ENCODE results near the gene TBC1D22A. TPM values are rescaled to one million over a fixed set of nuclear protein-coding genes. Genes with fewer than 3 reads are reported as not detected.

The TBC1D22A gene
- polyA plus RNA-seq, 1 of the 3 experiments (the other 2 are of a cell fraction): 16.5 TPM

GRCh38 chr22:47089796-47090460, 327.5 kb downstream of the TBC1D22A start:
- Histone ChIP-seq H3K4me3 (ENCODE audit: low read depth in 2 of 2, low read length in 1 of 2) (no peak overlapping the region), H3K27me3 (ENCODE audit: insufficient read depth) (no peaks in the 10 kb centered on the region), H4K20me1 (ENCODE audit: insufficient read depth) (no peaks in the 10 kb centered on the region), H3K79me2 (ENCODE audit: insufficient read depth) (no peaks in the 10 kb centered on the region), H3K4me2 (no peak overlapping the region), H3K9ac (no peak overlapping the region), H3K4me1 (ENCODE audit: control insufficient read depth in 1 of 2, insufficient read depth in 2 of 2, low read depth in 1 of 2, low read length in 1 of 2) (no peaks in the 10 kb centered on the region), H2AFZ (ENCODE audit: low read depth) (no peak overlapping the region), H3K27ac (ENCODE audit: low read depth in 2 of 2, low read length in 1 of 2) (no peak overlapping the region), H3K9me2 (no peaks in the 10 kb centered on the region), H3K9me3 (no peaks in the 10 kb centered on the region), H3F3A (replicated peaks; ENCODE audit: insufficient read depth) (no peaks in the 10 kb centered on the region), H3K36me3 (replicated peaks in 1 of 2; ENCODE audit: control insufficient read depth in 1 of 2, insufficient read depth in 2 of 2, low read length in 1 of 2) (no peaks in the 10 kb centered on the region)
- no peak for TF ChIP-seq GABPA (IDR thresholded peaks at IDR 0.05; ENCODE audit: low read depth)
- no peak for TF ChIP-seq MEF2A (IDR thresholded peaks at IDR 0.05; ENCODE audit: borderline replicate concordance, low read depth)
- TF ChIP-seq TAF1 (IDR thresholded peaks at IDR 0.05; ENCODE audit: borderline replicate concordance, low read depth, low read length): no peak
- no peak for TF ChIP-seq MAX (IDR thresholded peaks at IDR 0.05; ENCODE audit: low read depth)
- TF ChIP-seq TEAD4 (IDR thresholded peaks at IDR 0.05; ENCODE audit: borderline replicate concordance, insufficient read depth): no peak
- TF ChIP-seq ELF1 (IDR thresholded peaks at IDR 0.05): no peak
- no peak for TF ChIP-seq EP300 (IDR thresholded peaks at IDR 0.05; ENCODE audit: borderline replicate concordance in 1 of 2, low read depth in 1 of 2, low read length in 1 of 2)
- TF ChIP-seq NRF1 (IDR thresholded peaks at IDR 0.05; ENCODE audit: low read depth, low read length): no peak
- TF ChIP-seq SMC3 (IDR thresholded peaks at IDR 0.05; ENCODE audit: low read depth, low read length): no peak
- TF ChIP-seq RAD21 (IDR thresholded peaks at IDR 0.05; ENCODE audit: low read length): no peak
- no peak for TF ChIP-seq IRF3 (IDR thresholded peaks at IDR 0.05; ENCODE audit: low read depth, low read length)
- no peak for TF ChIP-seq SIN3A (IDR thresholded peaks at IDR 0.05; ENCODE audit: borderline replicate concordance, low read depth, low read length)
- no peak for TF ChIP-seq CTCF (IDR thresholded peaks at IDR 0.05)
- no peak for TF ChIP-seq RFX5 (IDR thresholded peaks at IDR 0.05; ENCODE audit: low read length)
- 92% methylated on average over 15 of the region's 21 CpGs for WGBS (ENCODE audit: low lambda C conversion rate)
- POLR2A ChIA-PET: no interaction called here
- CTCF ChIA-PET: no interaction called here
- DNase-seq: no peak

- no peaks in the 10 kb centered on the region for H3K36me3 ChIP-seq (replicated peaks in 1 of 2; ENCODE audit: control insufficient read depth in 1 of 2, insufficient read depth in 2 of 2, low read length in 1 of 2)
- no peaks in the 10 kb centered on the region for H3K27me3 ChIP-seq (ENCODE audit: insufficient read depth)
- H3K4me3 ChIP-seq (ENCODE audit: low read depth in 2 of 2, low read length in 1 of 2): no peak overlapping the region
- H3K27ac ChIP-seq (ENCODE audit: low read depth in 2 of 2, low read length in 1 of 2): no peak overlapping the region
- no peak for DNase-seq
- H3K4me1 ChIP-seq (ENCODE audit: control insufficient read depth in 1 of 2, insufficient read depth in 2 of 2, low read depth in 1 of 2, low read length in 1 of 2): no peaks in the 10 kb centered on the region
- H3K9ac ChIP-seq: no peak overlapping the region
- CTCF ChIA-PET: no interaction called here
- H3F3A ChIP-seq (replicated peaks; ENCODE audit: insufficient read depth): peaks cover 6% of the 10 kb centered on the region
- no peaks in the 10 kb centered on the region for H3K9me2 ChIP-seq
- H3K4me2 ChIP-seq: no peak overlapping the region
- no peaks in the 10 kb centered on the region for H3K79me2 ChIP-seq (ENCODE audit: insufficient read depth)
- no peaks in the 10 kb centered on the region for H4K20me1 ChIP-seq (ENCODE audit: insufficient read depth)
- WGBS (ENCODE audit: low lambda C conversion rate): 92% methylated on average over 29 of the region's 29 CpGs
- POLR2A ChIA-PET: no interaction called here
- H2AFZ ChIP-seq (ENCODE audit: low read depth): no peak overlapping the region
- H3K9me3 ChIP-seq: no peaks in the 10 kb centered on the region
- TF ChIP-seq MAX (IDR thresholded peaks at IDR 0.05; ENCODE audit: low read depth) (no peak), USF2 (IDR thresholded peaks at IDR 0.05; ENCODE audit: borderline replicate concordance, low read depth, low read length) (no peak), FOSL2 (IDR thresholded peaks at IDR 0.05; ENCODE audit: borderline replicate concordance, low read depth) (no peak), RCOR1 (IDR thresholded peaks at IDR 0.05; ENCODE audit: low read length) (no peak), REST (IDR thresholded peaks at IDR 0.05; ENCODE audit: low read depth, low read length) (no peak), EP300 (IDR thresholded peaks at IDR 0.05; ENCODE audit: borderline replicate concordance in 1 of 2, low read depth in 1 of 2, low read length in 1 of 2) (no peak), ELF1 (IDR thresholded peaks at IDR 0.05) (no peak), RFX5 (IDR thresholded peaks at IDR 0.05; ENCODE audit: low read length) (no peak)
Measured at GRCh38 chr22:47090591-47091245, 328.3 kb downstream of the TBC1D22A start.
